GM21367 (cell line): Measurements from ENCODE around the gene PGC.

ENCODE experiments used
- ATAC-seq: cut with Tn5 transposase; IDR thresholded peaks from one replicate; pipeline ENCODE4 v1.9.1; 2021; ENCODE audit not compliant: unreplicated experiment

PGC gene

GRCh38 chr6:41732149-41732548 is 15.0 kb downstream of the PGC start:
- ATAC-seq: no peak

DNA sequence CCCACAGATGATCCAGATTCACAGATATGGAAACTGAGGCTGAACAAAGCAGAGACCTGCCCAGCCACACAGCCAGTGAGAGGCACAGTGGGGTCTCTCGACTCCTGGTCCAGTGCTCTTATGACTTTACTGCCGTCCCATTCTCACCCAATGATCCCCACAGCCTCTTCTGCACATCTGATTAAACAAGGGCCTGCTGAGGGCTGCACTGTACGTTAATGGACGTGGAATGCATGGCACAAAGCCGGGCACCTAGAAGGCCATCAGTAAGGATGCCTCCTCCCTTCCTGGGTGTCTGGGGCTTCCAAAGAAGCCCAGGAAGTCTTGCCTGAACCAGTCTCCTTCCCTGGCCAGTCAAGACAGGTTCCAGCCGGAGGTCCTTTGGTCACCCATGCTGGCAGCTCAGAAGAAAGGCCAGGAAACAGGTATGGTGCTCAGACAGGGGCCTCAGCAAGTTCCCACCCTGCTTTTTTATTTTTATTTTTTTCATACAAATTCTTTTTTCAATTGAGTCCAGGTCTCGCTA is 15.6 kb downstream of the PGC start:
- no peak for ATAC-seq

DNA sequence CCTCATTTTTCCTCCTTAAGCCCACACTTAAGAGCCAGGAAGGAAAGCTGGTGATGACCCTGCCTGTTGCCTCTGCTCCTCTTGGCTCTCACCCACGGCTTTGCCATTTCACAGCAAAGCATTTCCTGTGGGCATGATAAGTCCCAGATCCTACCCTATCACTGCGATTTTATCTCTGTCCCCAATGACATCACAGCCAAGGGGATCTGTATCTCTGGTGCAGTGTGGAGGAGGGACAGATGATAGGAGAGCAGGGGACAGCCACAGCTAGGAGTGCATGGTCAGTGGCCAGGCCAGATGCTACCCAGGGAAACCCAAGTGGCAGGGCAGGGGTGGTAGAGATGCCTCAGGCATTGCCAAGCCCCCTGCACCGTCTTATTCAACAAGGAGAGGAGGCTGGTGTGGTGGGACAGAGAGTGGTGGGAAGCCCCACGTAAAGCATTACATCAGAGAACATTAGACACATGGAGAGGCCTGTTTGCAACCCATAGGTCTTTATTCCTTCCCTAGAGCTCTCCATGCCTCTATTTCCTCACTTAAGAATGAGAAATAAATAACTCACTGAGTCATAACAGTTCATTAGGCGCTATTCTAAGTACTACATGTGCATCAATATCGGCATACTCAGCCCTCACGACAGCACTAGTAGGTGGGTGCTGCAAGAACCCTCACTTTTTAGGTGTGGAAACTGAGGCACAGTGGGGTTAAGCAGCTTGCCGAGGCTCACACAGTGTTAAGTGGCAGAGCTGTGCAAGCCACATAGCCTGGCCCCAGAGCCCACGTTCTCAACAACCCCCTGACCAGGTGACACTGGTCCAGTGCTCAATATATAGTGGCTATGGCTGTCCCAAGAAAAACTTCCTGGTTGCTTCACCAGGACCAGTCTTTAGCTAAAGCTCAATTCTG is 16.4 kb downstream of the PGC start:
- no peak for ATAC-seq

DNA sequence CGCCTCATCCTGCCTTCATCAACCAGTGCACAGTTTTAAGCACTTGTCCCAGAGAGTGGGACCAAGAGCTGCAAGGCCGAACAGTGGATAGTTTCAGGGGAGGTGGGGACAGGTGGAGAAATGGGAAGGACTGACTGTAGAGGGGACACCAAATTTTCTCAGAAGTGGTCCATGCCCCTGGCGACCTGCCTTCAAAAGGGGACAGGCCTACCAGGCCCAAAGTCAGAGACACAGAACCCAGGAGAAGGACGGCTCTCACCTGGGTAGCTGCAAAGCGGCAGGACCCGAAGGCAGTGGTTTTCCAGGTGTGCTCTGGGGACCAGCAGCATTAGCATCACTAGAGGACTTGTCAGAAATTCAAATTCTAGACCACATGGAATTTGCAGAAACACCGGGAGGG is 17.6 kb downstream of the PGC start:
- ATAC-seq: no peak

GRCh38 chr6:41728954-41729353 is 18.2 kb downstream of the PGC start:
- ATAC-seq: no peak

- no peak for ATAC-seq
Measured at GRCh38 chr6:41728073-41728936, 18.9 kb downstream of the PGC start.

DNA sequence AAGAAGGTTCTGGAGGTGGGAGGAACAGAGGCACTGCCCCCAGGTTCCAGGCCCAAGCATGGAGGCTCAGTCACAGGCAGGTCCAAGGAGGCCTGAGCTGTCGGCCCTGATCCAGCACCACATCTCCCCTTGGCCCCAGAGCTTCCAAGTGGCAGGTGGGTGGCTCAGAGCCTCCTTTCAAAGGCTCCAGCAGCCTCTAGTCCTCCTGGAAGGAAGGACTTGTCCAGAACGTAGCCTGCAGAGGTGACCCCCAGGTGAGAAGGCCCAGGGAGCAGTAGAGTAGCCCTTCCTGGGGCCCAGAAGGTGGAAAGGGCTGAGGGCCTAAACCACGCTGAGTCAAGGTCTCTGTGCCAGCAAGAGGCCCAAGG is 19.5 kb downstream of the PGC start:
- no peak for ATAC-seq

DNA sequence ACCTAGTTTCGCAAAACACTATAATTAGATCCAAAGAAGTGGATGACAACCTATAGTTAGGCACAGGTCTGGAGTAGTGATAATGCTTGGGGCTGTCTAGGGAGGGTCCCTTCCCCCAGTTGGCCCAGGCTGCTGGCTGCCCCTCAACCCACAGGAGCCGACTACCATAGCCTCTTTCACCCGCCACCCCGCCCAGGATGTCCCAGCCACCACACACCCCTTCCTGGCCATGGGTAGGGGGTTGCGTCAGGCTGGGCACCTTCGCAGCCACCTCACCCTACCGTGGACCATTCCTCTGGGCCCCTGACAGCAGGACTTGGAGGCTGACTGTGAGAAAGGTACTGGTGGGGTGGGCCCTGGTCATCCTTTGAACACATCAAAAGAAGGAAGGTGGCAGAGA is 20.3 kb downstream of the PGC start:
- no peak for ATAC-seq

DNA sequence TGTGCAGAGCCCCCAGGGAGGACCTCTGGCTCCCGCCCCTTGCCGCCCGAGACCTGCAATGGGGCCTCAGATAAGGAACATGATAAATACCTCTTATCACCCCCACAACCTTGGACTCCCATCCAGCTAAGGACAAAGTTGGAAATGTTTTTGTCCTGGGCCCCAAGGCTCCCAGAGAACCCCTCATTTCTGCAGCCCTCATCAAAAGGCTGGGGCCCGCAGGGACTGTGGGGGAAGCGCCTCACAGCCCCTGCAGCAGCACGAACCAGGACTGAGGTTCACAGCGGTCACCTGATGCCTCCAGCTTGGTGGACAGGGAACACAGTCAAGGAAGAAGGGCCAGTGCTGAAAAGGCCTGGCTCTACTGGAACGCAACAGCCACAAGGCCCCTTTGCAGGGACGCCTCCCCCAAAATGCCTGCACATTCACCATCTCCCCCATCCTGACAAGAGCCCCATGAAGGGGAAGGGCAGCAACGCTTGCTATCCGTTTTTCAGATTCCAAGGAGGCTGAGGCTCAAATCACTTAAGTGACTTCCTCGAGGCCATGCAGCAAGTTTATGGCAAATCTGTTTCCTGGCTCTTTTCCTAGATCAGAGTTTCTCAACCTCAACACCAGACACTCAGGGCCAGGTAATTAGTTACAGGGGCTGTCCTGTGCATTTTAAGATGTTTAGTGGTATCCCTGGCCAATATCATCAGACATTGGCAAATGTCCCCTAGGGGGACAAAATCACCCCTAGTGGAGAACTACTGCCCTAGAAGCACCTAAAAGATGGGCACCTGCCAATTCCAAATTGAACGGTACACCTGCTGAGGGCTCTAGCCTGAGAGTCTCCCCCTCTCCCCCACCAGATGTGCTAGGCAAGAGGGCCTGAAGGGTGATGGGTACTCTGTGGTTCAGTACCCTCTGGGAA is 22.4 kb downstream of the PGC start:
- ATAC-seq: no peak

DNA sequence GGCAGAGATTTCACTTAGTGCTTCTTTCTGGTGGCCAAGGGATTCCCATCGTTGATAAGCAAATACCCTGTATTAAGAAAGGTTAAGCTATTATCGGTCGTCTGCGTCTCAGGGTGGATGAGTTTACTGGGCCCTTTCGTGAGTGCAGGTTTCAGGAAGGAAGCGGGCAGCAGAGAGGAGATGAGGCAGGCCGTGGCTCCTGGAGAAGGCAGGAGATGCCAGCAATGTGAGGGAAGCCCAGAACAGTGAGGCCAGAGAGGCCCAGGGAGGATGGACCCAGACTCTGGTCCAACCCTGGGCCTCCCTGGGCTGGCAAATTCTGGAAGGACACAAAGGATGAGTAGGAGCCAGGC is 23.0 kb downstream of the PGC start:
- ATAC-seq: no peak

DNA sequence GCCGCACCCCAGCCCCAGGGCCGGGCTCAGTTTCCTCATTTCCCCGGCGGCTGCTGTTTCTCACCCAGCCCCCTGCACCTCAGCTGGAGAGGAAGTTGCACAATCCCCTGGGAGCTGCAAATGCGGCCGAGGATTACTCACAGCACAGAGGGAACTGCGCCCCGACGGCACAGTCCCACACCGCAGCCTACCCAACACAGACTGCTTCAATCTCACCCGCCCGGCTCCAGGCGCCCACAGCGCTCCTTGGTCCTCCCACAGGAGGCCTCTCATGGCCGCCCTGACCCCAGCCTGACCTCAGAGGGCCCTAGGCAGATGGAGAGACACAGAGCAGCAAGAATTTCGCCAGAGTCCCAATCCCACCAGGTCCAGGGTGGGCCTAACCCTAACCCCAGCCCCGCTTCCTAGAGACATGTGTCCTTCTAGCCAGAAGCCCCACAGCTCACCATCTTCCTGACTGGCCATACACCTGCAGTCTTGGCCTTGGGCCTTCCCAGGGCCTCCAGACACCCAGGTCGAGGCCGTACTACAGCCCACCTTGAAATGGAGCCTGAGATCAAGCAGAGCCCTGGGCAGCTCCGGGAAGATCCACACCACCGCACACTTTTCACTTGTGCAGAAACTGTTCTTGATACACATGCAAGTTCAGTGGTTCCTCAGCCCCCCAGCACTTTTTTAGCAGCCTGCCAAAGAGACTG is 23.5 kb downstream of the PGC start:
- ATAC-seq: peak; percentile 57

- no peak for ATAC-seq
Measured at GRCh38 chr6:41722969-41723529, 24.1 kb downstream of the PGC start.

DNA sequence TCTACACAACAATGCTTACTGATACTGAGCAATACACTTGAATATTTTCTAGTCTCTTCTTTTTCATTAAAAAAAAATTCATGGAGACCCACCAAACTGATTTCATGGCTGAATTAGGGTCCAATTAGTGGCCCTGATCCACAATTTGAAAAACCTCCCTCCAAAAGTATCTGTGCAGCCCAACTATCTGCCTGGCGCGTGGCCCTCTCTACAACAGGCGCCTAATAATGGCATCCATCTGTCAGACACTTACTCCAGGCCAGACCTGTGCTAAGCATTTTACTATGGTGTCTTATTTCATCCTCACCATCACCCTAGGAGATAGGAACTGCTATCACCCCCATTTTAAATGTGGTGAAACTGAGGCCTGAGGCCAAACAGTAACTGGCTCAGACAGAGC is 25.8 kb downstream of the PGC start:
- ATAC-seq: no peak

DNA sequence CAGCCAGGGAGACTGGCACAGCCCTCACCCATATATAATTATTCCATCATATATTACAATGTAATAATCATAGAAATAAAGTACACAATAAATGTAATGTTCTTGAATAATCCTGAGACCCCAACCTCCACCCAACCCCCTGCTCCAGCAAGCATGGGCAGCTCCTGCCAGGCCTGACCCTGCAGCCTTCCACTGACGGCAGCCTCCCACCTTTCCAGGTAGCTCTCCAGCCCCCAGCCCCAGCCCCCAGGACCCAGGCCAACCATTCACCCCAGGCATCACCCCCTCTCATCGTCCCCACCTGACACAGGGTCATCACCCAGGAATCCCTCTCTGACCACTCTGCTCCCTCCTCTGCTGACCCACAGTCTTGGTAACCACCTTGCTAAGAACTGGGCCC is 26.4 kb downstream of the PGC start:
- ATAC-seq: no peak

GRCh38 chr6:41720262-41720620 is 27.0 kb downstream of the PGC start:
- ATAC-seq: no peak

GRCh38 chr6:41719436-41720261 is 27.5 kb downstream of the PGC start:
- no peak for ATAC-seq

DNA sequence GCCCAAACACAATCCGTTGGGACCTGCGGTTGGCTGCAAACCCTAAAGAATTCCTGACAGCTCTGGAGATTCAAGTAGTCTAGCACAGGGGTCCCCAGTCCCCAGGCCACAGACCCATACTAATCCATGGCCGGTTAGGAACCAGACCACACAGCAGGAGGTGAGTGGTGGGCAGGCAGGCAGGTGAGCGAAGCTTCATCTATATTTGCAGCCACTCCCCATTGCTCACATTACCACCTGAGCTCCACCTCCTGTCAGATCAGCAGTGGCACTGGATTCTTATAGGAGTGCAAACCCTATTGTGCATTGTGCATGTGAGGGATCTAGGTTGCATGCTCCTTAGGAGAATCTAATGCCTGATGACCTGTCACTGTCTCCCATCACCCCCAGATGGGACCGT is 28.4 kb downstream of the PGC start:
- ATAC-seq: no peak

DNA sequence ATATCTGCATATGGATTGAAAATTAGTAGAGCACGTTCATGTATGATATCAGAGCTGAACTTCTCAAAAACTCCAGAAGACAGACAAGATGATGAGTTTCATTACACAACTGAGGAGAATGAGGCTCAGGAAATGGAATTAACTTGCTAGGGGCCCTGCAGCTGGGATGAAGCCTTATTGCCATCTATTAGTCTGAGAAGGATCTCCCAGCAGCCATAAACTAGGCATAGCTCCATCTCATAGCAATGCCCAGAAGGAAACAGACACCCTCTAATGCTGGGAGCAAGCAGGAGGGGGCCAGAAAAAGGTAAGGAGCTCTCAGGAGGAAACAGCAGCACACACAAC is 29.8 kb downstream of the PGC start:
- no peak for ATAC-seq
